ENCODE results near the gene LRRC61.

GRCh38 chr7:150377635-150378034, 54.5 kb downstream of the LRRC61 start:
- TF ChIP-seq TAF1 (IDR thresholded peaks at IDR 0.05; ENCODE audit: low read depth, low read length) (no peak), POLR2A (IDR thresholded peaks at IDR 0.05; ENCODE audit: low read depth, low read length) (no peak), POLR2AphosphoS5 (IDR thresholded peaks at IDR 0.05; ENCODE audit: low read depth, low read length) (no peak)
